PC-3 (cell line): ENCODE results near the gene ESRRG. TPM values are rescaled to one million over a fixed set of nuclear protein-coding genes. Genes with fewer than 3 reads are reported as not detected.

Experiments
- ATAC-seq: fragments of 200-7000 bp; cut with Tn5 transposase; 2 replicates; pipeline ENCODE4 v1.9.1; 2020; ENCODE audit warnings: mild to moderate bottlenecking, moderate library complexity
- BruUV-seq: library from RNA; stranded (reverse); fragments of 400-500 nt; replicated peaks from 2 replicates; lab custom pipeline; 2021; lab: Mats Ljungman, UMichigan
- CTCF ChIA-PET: fragments of 300-600 bp; sonication (Branson Sonifier 250); formaldehyde crosslinking; loops from one replicate; lab custom pipeline; 2022; ENCODE audit warnings: antibody characterized with exemption; lab: Charles Lee
- POLR2A ChIA-PET: fragments of 300-600 bp; sonication (Branson Sonifier 250); formaldehyde crosslinking; loops from one replicate; lab custom pipeline; 2022; ENCODE audit warnings: antibody characterized with exemption; ENCODE audit not compliant: unreplicated experiment; lab: Charles Lee
- DNase-seq: peaks from one replicate; pipeline ENCODE4 v3.0.0-alpha.2; 2015
- H2AFZ ChIP-seq: fragments of 300-600 bp; sonication (generic); 2 replicates; pipeline ENCODE4 v1.6.0; 2016; ENCODE audit warnings: antibody characterized with exemption, low read length
- H3F3A ChIP-seq: fragments of 300-600 bp; sonication (generic); one replicate; pipeline ENCODE4 v1.6.0; 2017; ENCODE audit warnings: antibody characterized with exemption, low read length, control low read depth, mild to moderate bottlenecking; ENCODE audit not compliant: unreplicated experiment
- H3K27ac ChIP-seq: fragments of 300-600 bp; sonication (generic); 2 replicates; pipeline ENCODE4 v1.5.1; 2016; ENCODE audit warnings: mild to moderate bottlenecking, low read length
- H3K27me3 ChIP-seq: fragments of 300-600 bp; sonication (generic); 2 replicates; pipeline ENCODE4 v1.6.1; 2016; ENCODE audit warnings: low read length, mixed read lengths
- H3K36me3 ChIP-seq: fragments of 300-600 bp; sonication (generic); 2 replicates; pipeline ENCODE4 v1.6.1; 2016; ENCODE audit warnings: low read depth, mixed run types, low read length, mixed read lengths
- H3K4me1 ChIP-seq: fragments of 300-600 bp; sonication (generic); 2 replicates; pipeline ENCODE4 v1.5.1; 2016; ENCODE audit warnings: low read length; ENCODE audit not compliant: insufficient read depth
- H3K4me2 ChIP-seq: fragments of 300-600 bp; sonication (generic); 2 replicates; pipeline ENCODE4 v1.6.0; 2016; ENCODE audit warnings: low read length
- H3K4me3 ChIP-seq: fragments of 300-600 bp; sonication (generic); 2 replicates; pipeline ENCODE4 v1.5.1; 2016; ENCODE audit warnings: mild to moderate bottlenecking, low read length, mixed read lengths
- H3K79me2 ChIP-seq: fragments of 300-600 bp; sonication (generic); 2 replicates; pipeline ENCODE4 v1.6.1; 2017; ENCODE audit warnings: low read length, mixed read lengths
- H3K9ac ChIP-seq: fragments of 300-600 bp; sonication (generic); 2 replicates; pipeline ENCODE4 v1.6.0; 2016; ENCODE audit warnings: mild to moderate bottlenecking, low read length
- H3K9me2 ChIP-seq: fragments of 300-600 bp; sonication (generic); replicated peaks from 2 replicates; pipeline ENCODE4 v1.6.1; 2016; ENCODE audit warnings: mixed run types, low read length, mixed read lengths
- H3K9me3 ChIP-seq: fragments of 300-600 bp; sonication (generic); 2 replicates; pipeline ENCODE4 v1.6.1; 2016; ENCODE audit warnings: low read length, mixed read lengths
- H4K20me1 ChIP-seq: fragments of 300-600 bp; sonication (generic); 2 replicates; pipeline ENCODE4 v1.6.1; 2016; ENCODE audit warnings: low read length, mixed read lengths
- EZH2 ChIP-seq: fragments of 300-600 bp; sonication (generic); IDR thresholded peaks from one replicate; pipeline ENCODE4 v1.6.1; 2017; ENCODE audit warnings: antibody characterized with exemption, mild to moderate bottlenecking, low read length; ENCODE audit not compliant: unreplicated experiment
- EZH2phosphoT487 ChIP-seq: fragments of 300-600 bp; sonication (generic); IDR thresholded peaks from 2 replicates; pipeline ENCODE4 v1.6.1; 2018; ENCODE audit warnings: mild to moderate bottlenecking, antibody characterized with exemption, low read length, borderline replicate concordance
- intact Hi-C: fragments of 100-400 bp; cut with micrococcal nuclease; formaldehyde crosslinking; loops from 2 replicates; pipeline ENCODE4 v1.9.0; 2023
- total RNA-seq: library from RNA; depleted of rRNA; stranded (reverse); fragments of >200 nt; gene quantifications from 2 replicates; pipeline ENCODE4 v1.2.3, GENCODE V29; 2014
- TF ChIP-seq, protein P1 (sequence below): fragments of 300-600 bp; sonication (generic); conservative IDR thresholded peaks from 2 replicates; pipeline ENCODE4 v1.5.1; 2017; ENCODE audit warnings: antibody characterized with exemption, low read depth, mild to moderate bottlenecking, low read length

The ESRRG gene
- total RNA-seq, 1 experiment from 2014 or later, result 1.7 TPM

DNA sequence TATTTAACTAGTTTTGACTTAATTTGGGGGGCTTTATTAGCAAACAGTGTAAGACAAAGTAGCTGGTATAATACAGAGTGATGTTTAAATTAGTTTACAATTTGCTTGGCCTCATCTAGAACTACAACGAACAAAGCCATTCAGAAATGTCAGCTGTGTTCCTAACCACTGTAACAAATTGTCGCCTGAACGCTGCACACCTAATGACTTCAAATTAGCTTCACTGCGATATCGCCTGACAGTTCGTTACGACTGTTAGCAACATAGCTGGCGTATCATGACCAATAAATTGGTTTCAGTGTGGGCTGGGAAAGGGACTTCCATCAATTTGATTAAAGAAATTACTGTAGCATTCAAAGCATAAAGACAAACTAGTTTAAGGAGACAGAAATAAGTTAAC, 160.1 kb downstream of the ESRRG start:
- Histone ChIP-seq H3K4me2 (no peak overlapping the region), H3K36me3 (no peaks in the 10 kb centered on the region), H3K27ac (no peak overlapping the region), H3F3A (no peaks in the 10 kb centered on the region), H3K4me3 (no peak overlapping the region), H3K9me3 (no peaks in the 10 kb centered on the region), H2AFZ (no peak overlapping the region), H3K9ac (no peak overlapping the region), H3K9me2 (no peaks in the 10 kb centered on the region), H4K20me1 (no peaks in the 10 kb centered on the region), H3K27me3 (peaks cover 6% of the 10 kb centered on the region; the same call in 1 of the 2 replicates), H3K79me2 (no peaks in the 10 kb centered on the region), H3K4me1 (peaks cover 10% of the 10 kb centered on the region)
- intact Hi-C loops, result no loop called here
- DNase-seq, result no peak
- ChIA-PET CTCF (no interaction called here), POLR2A (no interaction called here)
- no peak for ATAC-seq
- no peak for TF ChIP-seq EZH2phosphoT487
- TF ChIP-seq, protein P1, sequence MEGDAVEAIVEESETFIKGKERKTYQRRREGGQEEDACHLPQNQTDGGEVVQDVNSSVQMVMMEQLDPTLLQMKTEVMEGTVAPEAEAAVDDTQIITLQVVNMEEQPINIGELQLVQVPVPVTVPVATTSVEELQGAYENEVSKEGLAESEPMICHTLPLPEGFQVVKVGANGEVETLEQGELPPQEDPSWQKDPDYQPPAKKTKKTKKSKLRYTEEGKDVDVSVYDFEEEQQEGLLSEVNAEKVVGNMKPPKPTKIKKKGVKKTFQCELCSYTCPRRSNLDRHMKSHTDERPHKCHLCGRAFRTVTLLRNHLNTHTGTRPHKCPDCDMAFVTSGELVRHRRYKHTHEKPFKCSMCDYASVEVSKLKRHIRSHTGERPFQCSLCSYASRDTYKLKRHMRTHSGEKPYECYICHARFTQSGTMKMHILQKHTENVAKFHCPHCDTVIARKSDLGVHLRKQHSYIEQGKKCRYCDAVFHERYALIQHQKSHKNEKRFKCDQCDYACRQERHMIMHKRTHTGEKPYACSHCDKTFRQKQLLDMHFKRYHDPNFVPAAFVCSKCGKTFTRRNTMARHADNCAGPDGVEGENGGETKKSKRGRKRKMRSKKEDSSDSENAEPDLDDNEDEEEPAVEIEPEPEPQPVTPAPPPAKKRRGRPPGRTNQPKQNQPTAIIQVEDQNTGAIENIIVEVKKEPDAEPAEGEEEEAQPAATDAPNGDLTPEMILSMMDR, result no peak
- no peak for TF ChIP-seq EZH2
- BruUV-seq, result no TSS peak

DNA sequence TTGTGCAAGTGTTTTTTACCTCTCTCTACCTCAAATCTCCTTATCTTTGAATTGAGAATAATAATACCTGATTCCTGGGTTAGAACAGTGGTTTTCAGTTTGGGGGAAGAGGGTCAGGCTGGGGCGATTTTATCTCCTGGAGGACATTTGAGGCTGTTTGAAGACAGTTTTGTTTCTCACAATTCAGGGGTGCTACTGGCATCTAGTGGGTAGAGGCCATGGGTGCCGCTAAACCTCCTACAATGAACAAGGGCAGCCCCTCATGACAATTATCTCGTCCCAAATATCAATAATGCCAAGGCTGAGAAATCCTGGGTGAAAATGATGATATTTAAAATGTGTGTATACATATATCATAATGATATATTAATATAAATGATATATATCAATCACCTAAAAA, 160.8 kb downstream of the ESRRG start:
- ATAC-seq (peak; percentile 17; the same call in 1 of the 2 replicates), DNase-seq (peak; percentile 24)
- H3F3A ChIP-seq, result no peaks in the 10 kb centered on the region
- peaks cover 10% of the 10 kb centered on the region for H3K4me1 ChIP-seq
- no peak overlapping the region for H3K9ac ChIP-seq
- H3K9me3 ChIP-seq, result no peaks in the 10 kb centered on the region
- no peaks in the 10 kb centered on the region for H4K20me1 ChIP-seq
- no peaks in the 10 kb centered on the region for H3K9me2 ChIP-seq
- no peak overlapping the region for H3K4me2 ChIP-seq
- H2AFZ ChIP-seq, result no peak overlapping the region
- no peak overlapping the region for H3K27ac ChIP-seq
- no peak for TF ChIP-seq EZH2
- TF ChIP-seq EZH2phosphoT487, result no peak
- TF ChIP-seq, protein P1, result peak; percentile 46; the same call in 1 of the 2 replicates
- POLR2A ChIA-PET, result no interaction called here
- no peaks in the 10 kb centered on the region for H3K36me3 ChIP-seq
- CTCF ChIA-PET, result no interaction called here
- intact Hi-C loops, result loop anchor here (1.0 kb wide), 2 partner anchors 341 to 570 kb away; no protein-coding TSS in a partner anchor
- H3K27me3 ChIP-seq, result no peaks in the 10 kb centered on the region
- H3K4me3 ChIP-seq, result no peak overlapping the region
- no TSS peak for BruUV-seq
- no peaks in the 10 kb centered on the region for H3K79me2 ChIP-seq

DNA sequence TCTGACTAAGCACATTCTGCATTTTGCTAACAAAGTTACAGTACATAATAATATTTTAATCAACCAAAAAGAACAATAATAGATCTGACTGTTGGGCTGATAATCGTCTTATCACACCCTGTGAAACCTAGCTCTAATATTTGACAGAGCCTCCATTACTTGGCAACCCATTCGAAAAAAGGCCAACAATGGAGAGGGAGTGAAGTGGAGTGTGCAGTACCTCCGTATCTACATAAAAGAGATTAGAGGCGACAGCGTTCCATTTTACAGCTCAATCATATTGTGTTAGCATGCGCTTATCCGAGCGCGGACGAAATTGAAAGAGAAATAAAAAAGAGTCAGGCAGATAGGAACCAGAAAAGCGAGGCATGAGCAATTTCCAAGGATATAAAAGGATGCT, 162.7 kb downstream of the ESRRG start:
- no TSS peak for BruUV-seq
- Histone ChIP-seq H3K9ac (no peak overlapping the region), H3F3A (no peaks in the 10 kb centered on the region), H3K27me3 (no peaks in the 10 kb centered on the region), H3K9me2 (no peaks in the 10 kb centered on the region), H2AFZ (no peak overlapping the region), H3K4me3 (no peak overlapping the region), H3K4me1 (peaks cover 10% of the 10 kb centered on the region), H4K20me1 (no peaks in the 10 kb centered on the region), H3K36me3 (no peaks in the 10 kb centered on the region), H3K9me3 (no peaks in the 10 kb centered on the region), H3K27ac (no peak overlapping the region), H3K79me2 (no peaks in the 10 kb centered on the region), H3K4me2 (no peak overlapping the region)
- CTCF ChIA-PET, result no interaction called here
- no peak for TF ChIP-seq EZH2phosphoT487
- TF ChIP-seq, protein P1, result no peak
- TF ChIP-seq EZH2, result no peak
- POLR2A ChIA-PET, result no interaction called here
- DNase-seq (no peak), ATAC-seq (no peak)
- intact Hi-C loops, result no loop called here
